ENCODE results near the gene PAIP2. TPM values are rescaled to one million over a fixed set of nuclear protein-coding genes. Genes with fewer than 3 reads are reported as not detected.
A peak's percentile ranks its signal among the peaks of the same experiment; 100 is the strongest.

Gene PAIP2
- total and polyA plus RNA-seq, 5 experiments from 2014 or later, result 129 to 455 (median 359) TPM

DNA sequence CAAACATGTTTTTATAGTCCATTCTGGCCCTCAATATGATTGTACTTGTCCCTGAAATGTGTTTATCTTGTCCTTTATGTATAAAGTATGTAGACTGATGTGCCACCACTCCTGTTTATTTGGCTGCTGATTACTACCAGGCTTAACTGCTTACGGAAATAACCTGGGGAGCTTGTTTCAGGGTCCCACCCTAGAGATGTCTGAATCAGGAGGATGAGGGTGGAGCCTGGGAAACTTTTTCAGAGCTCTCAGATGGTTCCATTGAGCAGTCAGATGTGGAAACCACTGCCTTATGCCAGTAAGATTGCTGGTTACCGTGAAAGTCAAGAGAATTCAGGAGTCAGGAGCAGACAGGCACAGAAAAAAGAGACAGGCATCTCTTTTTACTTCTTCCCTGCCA, 22.3 kb downstream of the PAIP2 start:
- Mint-ChIP-seq H3K4me1 (peaks cover 6 to 26% (median 11%) of the 10 kb centered on the region in 4 donors), H3K36me3 (peaks cover 7 to 68% (median 14%) of the 10 kb centered on the region in 3 donors), H3K4me3 (no peak overlapping the region), H3K27ac (no peak overlapping the region), H3K9me3 (no peaks in the 10 kb centered on the region), H3K27me3 (no peaks in the 10 kb centered on the region)
- POLR2A ChIA-PET, result interaction anchor here (0.6 kb wide), 1 partner anchor 214 kb away, joined by 3 read pairs; no protein-coding TSS in a partner anchor
- ATAC-seq (no peak), DNase-seq (no peak)

DNA sequence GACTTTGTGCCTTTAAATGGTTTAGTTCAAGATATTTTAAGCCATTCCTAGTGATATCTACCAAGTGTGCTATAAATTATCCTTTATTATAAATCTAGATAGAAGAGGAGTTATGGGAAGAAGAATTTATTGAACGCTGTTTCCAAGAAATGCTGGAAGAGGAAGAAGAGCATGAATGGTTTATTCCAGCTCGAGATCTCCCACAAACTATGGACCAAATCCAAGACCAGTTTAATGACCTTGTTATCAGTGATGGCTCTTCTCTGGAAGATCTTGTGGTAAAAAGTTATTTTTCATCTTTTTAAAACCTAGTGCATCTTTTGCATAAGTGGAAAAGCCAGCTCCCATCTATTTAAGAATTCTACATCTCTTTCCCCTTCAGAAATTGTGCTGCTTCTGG, 22.8 kb downstream of the PAIP2 start:
- no peak overlapping the region for H3K4me3 Mint-ChIP-seq
- ATAC-seq (no peak), DNase-seq (no peak)
- no peaks in the 10 kb centered on the region for H3K27me3 Mint-ChIP-seq
- peaks cover 6 to 21% (median 11%) of the 10 kb centered on the region in 4 donors for H3K4me1 Mint-ChIP-seq
- POLR2A ChIA-PET, result interaction anchor here (0.6 to 0.7 kb wide), 2 partner anchors 24 to 213 kb away, joined by 3 read pairs; no protein-coding TSS in a partner anchor
- no peak overlapping the region for H3K27ac Mint-ChIP-seq
- H3K36me3 Mint-ChIP-seq, result peaks cover 7 to 72% (median 14%) of the 10 kb centered on the region in 3 donors
- H3K9me3 Mint-ChIP-seq, result no peaks in the 10 kb centered on the region

DNA sequence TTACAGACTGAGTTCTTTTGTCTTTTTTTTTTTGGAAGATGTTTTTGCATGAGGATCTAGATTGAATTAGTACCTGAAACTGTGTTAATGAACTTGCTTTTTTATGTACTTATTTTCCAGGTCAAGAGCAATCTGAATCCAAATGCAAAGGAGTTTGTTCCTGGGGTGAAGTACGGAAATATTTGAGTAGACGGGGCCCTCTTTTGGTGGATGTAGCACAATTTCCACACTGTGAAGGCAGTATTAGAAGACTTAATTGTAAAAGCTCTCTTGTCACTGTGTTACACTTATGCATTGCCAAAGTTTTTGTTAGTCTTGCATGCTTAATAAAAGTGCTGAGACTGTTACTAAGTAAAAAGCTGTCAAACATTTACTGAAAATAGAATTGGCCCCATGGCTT, 27.0 kb downstream of the PAIP2 start:
- Mint-ChIP-seq H3K27me3 (no peaks in the 10 kb centered on the region), H3K27ac (peak overlapping the region in 2 of 10 donors; percentile 7 to 79), H3K36me3 (peaks cover 7 to 84% (median 15%) of the 10 kb centered on the region in 3 donors), H3K9me3 (no peaks in the 10 kb centered on the region), H3K4me3 (no peak overlapping the region), H3K4me1 (peaks cover 0 to 4% (median under 1%) of the 10 kb centered on the region in 4 donors)
- POLR2A ChIA-PET, result no interaction called here
- DNase-seq (no peak), ATAC-seq (no peak)

DNA sequence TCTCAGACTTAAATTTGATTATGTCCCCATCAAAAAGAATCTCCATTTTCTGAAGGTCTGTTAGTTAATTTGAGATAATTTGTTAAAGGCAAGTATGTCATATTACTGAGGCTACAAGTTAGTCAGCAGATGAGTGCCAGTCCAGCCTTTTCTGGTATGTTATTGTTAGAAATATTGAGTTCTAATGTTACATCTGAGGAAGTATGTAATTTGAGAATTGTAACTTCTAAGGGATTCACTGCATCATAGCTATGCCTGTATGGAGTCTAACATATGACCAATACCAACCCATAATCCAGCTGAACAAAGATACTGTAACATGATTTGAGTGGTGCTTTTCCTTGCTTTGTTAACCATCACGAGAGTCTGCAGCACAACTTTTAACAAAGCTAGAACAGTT, 27.5 kb downstream of the PAIP2 start:
- peaks cover 4 to 81% (median 14%) of the 10 kb centered on the region in 3 donors for H3K36me3 Mint-ChIP-seq
- POLR2A ChIA-PET, result interaction anchor here (1.4 kb wide), 1 partner anchor 34 kb away, joined by 4 read pairs; the partner anchor contains the start of gene SPATA24
- H3K4me1 Mint-ChIP-seq, result peaks cover 0 to 4% (median 0%) of the 10 kb centered on the region in 4 donors
- no peak overlapping the region for H3K27ac Mint-ChIP-seq
- DNase-seq (no peak), ATAC-seq (no peak)
- H3K9me3 Mint-ChIP-seq, result no peaks in the 10 kb centered on the region
- H3K27me3 Mint-ChIP-seq, result no peaks in the 10 kb centered on the region
- no peak overlapping the region for H3K4me3 Mint-ChIP-seq

DNA sequence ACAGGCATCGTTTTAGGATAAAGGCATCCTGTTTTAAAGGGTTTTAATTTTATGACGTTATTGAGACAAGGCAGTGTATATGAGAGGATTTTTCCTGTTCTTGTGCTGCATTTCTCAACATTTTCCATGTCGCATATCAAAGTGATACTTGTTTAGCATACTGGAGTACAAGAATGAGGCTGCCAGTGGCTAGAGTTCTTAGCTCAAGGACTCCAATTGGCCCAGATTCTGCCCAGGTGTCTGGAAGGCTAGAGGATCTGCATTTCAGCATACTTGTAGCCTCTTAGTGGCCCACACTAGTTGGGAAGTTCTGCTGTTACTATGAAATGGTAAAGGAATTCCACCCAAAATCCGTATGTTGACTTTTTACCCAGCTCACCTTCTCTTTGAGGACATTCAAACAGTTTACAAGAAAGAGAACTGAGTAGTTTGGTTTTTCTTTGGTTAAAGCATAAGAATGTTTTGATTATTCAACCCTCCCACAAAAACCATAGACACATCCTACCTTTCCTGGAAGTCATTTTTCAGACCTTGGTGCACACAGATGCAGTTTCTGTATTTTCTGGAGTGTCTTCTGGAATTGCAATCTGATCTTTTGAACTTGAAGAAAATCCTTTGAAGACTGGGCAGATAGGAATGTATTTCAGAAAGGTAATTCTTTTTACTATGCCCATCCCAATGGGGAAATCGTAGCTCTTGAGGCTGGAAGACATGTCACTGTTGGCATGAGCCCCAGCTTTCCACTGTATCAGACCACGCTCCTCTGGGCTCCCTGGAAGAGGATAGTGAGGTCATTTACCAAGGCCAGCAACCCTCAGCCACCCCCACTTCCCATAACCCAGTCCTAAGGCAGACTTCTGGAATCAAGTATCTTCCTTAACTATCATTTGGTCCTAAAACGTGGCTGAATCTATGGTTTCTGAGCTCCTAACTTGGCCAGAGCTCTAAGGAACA, 30.1 kb downstream of the PAIP2 start:
- Mint-ChIP-seq H3K4me1 (peaks cover 0 to 4% (median 0%) of the 10 kb centered on the region in 4 donors), H3K9me3 (no peaks in the 10 kb centered on the region), H3K27me3 (no peaks in the 10 kb centered on the region), H3K36me3 (peaks cover 0 to 57% (median 7%) of the 10 kb centered on the region in 3 donors), H3K27ac (peak overlapping the region in 4 of 10 donors; percentile 2 to 57 (median 22)), H3K4me3 (no peak overlapping the region)
- DNase-seq, result no peak
- ATAC-seq, result no peak
- POLR2A ChIA-PET, result interaction anchor here (0.8 kb wide), 1 partner anchor 78 kb away, joined by 3 read pairs; the partner anchor contains the start of gene MATR3

DNA sequence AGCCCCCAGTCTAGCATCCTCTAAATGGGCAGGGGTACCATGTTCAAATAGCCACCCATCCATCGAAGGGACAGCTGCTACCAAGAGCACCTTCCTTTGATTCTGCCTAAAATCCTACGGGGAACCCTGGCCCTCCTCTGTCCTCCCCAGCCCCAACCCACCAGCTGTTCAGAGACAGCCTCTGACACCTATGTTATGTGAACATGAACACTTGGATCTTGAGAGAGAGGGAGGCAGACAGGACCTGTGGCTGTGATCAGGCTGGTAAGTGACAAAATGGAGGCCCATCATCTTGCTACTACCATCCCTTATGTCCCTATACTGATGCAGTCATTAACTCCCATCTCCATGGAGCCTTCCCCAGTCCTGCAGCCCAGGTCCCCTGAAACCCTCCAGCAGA, 33.3 kb downstream of the PAIP2 start:
- no peak for DNase-seq
- peaks cover 0 to 6% (median 3%) of the 10 kb centered on the region in 4 donors for H3K4me1 Mint-ChIP-seq

DNA sequence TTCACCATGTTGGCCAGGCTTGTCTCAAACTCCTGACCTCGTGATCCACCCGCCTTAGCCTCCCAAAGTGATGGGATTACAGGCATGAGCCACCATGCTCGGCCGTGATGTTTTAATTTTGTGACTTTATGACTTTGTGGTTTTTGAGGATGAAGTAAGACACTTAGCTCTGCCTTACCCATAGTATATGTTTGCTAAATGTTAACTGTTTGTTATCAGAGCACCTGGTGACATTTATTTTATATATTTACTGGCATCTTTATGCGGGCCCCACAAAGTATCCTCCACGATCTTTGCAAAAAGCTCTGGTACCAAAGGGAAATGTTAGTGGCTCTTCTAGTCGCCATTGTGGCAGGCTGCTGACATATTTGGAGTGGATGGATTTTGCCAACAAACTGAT, 34.7 kb downstream of the PAIP2 start:
- POLR2A ChIA-PET, result no interaction called here
- H3K4me1 Mint-ChIP-seq, result peaks cover 0 to 6% (median 3%) of the 10 kb centered on the region in 4 donors
- no peaks in the 10 kb centered on the region for H3K9me3 Mint-ChIP-seq
- peaks cover 0 to 24% (median 7%) of the 10 kb centered on the region in 3 donors for H3K36me3 Mint-ChIP-seq
- H3K4me3 Mint-ChIP-seq, result no peak overlapping the region
- DNase-seq (no peak), ATAC-seq (no peak)
- H3K27ac Mint-ChIP-seq, result no peak overlapping the region
- no peaks in the 10 kb centered on the region for H3K27me3 Mint-ChIP-seq

More for the DNA sequence above, 33.3 kb downstream of the PAIP2 start:
- Mint-ChIP-seq H3K4me3 (no peak overlapping the region), H3K36me3 (peaks cover 0 to 33% (median 7%) of the 10 kb centered on the region in 3 donors), H3K9me3 (no peaks in the 10 kb centered on the region), H3K27ac (peak overlapping the region in 2 of 10 donors; percentile 14 to 31), H3K27me3 (no peaks in the 10 kb centered on the region)
- POLR2A ChIA-PET, result no interaction called here
- ATAC-seq, result no peak

DNA sequence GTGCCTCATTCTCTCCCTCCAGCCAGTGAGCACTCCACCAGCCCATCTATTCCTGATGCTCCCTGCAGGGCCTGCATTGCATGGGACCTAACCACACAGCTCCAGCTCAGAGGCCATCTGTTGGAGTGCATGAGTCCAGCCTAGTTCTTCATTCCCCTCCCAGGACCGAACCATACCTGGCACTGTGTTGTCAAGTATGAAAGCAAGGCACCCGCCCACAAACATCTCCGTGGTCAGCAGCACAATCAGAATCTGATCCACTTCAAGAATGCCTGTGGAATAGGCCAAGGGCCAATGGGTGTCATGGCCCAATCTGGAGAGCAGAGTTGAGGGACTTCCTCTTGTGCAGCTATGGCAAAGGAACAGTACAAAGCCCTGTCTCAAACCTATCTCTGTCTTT, 35.6 kb downstream of the PAIP2 start:
- H3K4me1 Mint-ChIP-seq, result peaks cover 0 to 4% (median 4%) of the 10 kb centered on the region in 4 donors
- peak overlapping the region in 1 of 10 donors; percentile 19 for H3K27ac Mint-ChIP-seq
- H3K9me3 Mint-ChIP-seq, result no peaks in the 10 kb centered on the region
- no peaks in the 10 kb centered on the region for H3K27me3 Mint-ChIP-seq
- no peak overlapping the region for H3K4me3 Mint-ChIP-seq
- no peak for DNase-seq
- peaks cover 0 to 15% (median 3%) of the 10 kb centered on the region in 3 donors for H3K36me3 Mint-ChIP-seq
- POLR2A ChIA-PET, result interaction anchor here (1.0 kb wide), 1 partner anchor 35 kb away, joined by 3 read pairs; no protein-coding TSS in a partner anchor
- ATAC-seq, result no peak

DNA sequence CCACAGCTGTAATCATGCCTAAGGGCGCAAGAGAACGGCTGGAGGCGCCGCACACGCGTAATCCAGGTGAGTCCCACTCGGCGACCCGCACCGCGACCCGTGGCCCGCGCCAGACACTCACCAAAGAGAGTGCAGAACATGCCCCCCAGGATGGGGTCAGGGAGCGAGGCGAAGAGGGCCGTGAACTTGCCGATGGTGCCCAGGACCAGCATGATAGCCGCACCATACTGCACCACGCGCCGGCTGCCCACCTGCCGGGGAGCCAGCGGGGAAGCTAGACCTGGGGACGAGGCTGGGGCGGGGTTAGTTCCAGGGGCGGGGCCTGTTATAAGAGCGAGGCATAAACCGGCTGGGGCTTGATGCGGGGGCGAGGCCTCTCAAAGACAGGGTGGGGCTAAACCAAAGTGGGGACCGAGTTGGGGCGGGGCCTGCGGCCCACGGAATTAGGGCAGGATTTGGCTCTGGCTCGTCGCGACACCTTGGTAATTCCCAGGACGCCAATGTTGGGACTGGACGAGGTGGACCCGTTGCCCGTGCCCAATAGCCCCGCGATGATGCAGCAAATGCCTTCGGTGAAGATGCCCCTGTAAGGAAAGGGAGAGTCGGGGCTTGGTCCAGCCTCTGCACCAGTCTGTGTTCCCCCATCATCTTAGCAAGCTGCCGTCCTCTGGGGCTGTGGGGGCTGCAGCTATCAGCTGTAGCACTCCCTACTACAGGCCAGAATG, 36.6 kb downstream of the PAIP2 start:
- DNase-seq (no peak), ATAC-seq (peak in 1 of 2 donors; percentile 8)
- H3K27me3 Mint-ChIP-seq, result no peaks in the 10 kb centered on the region
- H3K36me3 Mint-ChIP-seq, result peaks cover 0 to 8% (median 3%) of the 10 kb centered on the region in 3 donors
- POLR2A ChIA-PET, result interaction anchor here (0.6 to 1.0 kb wide), 2 partner anchors 36 to 1222 kb away, joined by 3 to 4 read pairs; no protein-coding TSS in a partner anchor
- peaks cover 0 to 6% (median 4%) of the 10 kb centered on the region in 4 donors for H3K4me1 Mint-ChIP-seq
- H3K27ac Mint-ChIP-seq, result no peak overlapping the region
- H3K4me3 Mint-ChIP-seq, result no peak overlapping the region
- H3K9me3 Mint-ChIP-seq, result no peaks in the 10 kb centered on the region

DNA sequence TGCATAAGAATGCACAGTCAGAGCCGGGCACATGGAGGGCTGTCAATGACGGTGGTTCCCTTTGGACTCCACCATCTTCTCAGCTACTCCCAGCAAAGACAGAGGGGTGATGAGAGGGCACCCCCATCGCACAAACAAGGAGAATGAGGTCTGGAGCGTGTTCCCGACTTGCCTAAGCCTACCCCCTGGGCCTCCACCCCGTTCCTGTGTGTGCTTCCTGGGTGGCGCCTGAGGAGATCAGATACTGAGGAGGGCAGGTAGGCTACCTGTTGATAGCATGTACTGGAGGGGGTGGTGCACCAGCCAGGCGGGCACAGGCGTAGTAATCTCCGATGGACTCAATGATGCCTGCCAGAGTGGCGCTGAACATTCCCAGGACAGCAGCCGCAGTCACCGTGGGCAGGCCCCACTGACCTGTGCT, 37.3 kb downstream of the PAIP2 start:
- H3K27ac Mint-ChIP-seq, result peak overlapping the region in 3 of 10 donors; percentile 59 to 66 (median 65)

DNA sequence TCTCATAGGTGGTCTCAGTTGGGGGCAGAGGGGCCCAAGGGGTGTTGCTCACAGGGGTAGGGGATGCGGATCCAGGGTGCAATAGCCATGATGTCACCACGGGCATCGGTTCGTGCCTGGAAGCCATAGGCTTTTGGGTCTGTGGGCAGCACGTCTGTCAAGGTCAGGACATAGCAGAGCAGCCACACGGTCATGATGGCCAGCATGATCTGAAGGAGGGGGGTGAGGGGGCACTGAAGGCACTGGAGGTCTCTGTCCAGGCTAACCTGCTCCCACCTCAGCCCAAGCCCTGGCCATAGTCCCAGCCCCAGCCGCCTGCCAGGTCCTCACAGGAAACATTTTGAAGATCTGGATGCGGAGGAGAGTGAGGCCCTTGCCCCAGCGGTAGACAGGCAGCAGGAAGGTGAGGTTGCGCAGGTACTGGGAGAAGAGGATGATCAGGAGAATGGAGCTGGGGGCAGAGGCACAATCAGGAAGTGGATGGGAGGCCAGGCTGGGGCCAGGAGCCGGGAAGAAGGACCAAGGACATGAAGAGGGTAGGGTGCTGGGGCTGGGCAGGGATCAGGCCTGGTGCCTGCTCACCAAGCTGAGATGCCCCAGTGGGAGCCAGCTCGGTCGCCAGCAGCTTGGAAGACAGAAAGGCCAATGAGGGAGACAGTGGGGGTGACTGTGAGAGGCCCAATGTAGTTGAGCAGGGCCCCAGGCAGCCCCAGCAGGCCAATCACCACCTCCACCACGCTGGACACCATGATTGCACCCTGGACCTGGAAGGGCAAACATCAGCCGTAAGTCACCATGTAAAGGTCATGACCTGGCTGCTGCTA, 38.2 kb downstream of the PAIP2 start:
- POLR2A ChIA-PET, result interaction anchor here (1.1 kb wide), 1 partner anchor 12 kb away, joined by 3 read pairs; no protein-coding TSS in a partner anchor
- peak overlapping the region in 1 of 10 donors; percentile 59 for H3K27ac Mint-ChIP-seq
- H3K4me1 Mint-ChIP-seq, result peaks cover 7 to 20% (median 12%) of the 10 kb centered on the region in 4 donors
- ATAC-seq, result no peak
- no peak overlapping the region for H3K4me3 Mint-ChIP-seq
- H3K9me3 Mint-ChIP-seq, result no peaks in the 10 kb centered on the region
- H3K27me3 Mint-ChIP-seq, result no peaks in the 10 kb centered on the region
- peaks cover 0 to 3% (median 2%) of the 10 kb centered on the region in 3 donors for H3K36me3 Mint-ChIP-seq
- no peak for DNase-seq

More for the DNA sequence above, 37.3 kb downstream of the PAIP2 start:
- Mint-ChIP-seq H3K9me3 (no peaks in the 10 kb centered on the region), H3K27me3 (no peaks in the 10 kb centered on the region), H3K4me1 (peaks cover 0 to 13% (median 6%) of the 10 kb centered on the region in 4 donors), H3K4me3 (no peak overlapping the region), H3K36me3 (peaks cover 0 to 4% (median 3%) of the 10 kb centered on the region in 3 donors)
- POLR2A ChIA-PET, result interaction anchor here (0.6 kb wide), 1 partner anchor 1222 kb away, joined by 4 read pairs; no protein-coding TSS in a partner anchor
- DNase-seq (no peak), ATAC-seq (no peak)
